HUES6 (cell line): Measurements from ENCODE around the gene CC2D1B.
A peak's percentile ranks its signal among the peaks of the same experiment; 100 is the strongest.

Experiments
- H3K27ac ChIP-seq: 2 replicates; pipeline ENCODE4 v1.7.0; 2013; ENCODE audit warnings: low read depth, mild to moderate bottlenecking, low read length, inconsistent platforms
- H3K27me3 ChIP-seq: 2 replicates; pipeline ENCODE4 v1.6.1; 2013; ENCODE audit warnings: low read length; ENCODE audit not compliant: control insufficient read depth, insufficient read depth
- H3K36me3 ChIP-seq: 2 replicates; pipeline ENCODE4 v1.6.1; 2013; ENCODE audit warnings: low read length; ENCODE audit not compliant: control insufficient read depth, insufficient read depth
- H3K4me1 ChIP-seq: 2 replicates; pipeline ENCODE4 v1.6.1; 2013; ENCODE audit warnings: low read length; ENCODE audit not compliant: control insufficient read depth, insufficient read depth
- H3K4me3 ChIP-seq: 2 replicates; pipeline ENCODE4 v1.5.1; 2013; ENCODE audit warnings: low read depth, low read length
- H3K9ac ChIP-seq: one replicate; pipeline ENCODE4 v1.6.1; 2013; ENCODE audit warnings: mild to moderate bottlenecking, low read length
- H3K9me3 ChIP-seq: 2 replicates; pipeline ENCODE4 v1.6.1; 2013; ENCODE audit warnings: low read depth, low read length; ENCODE audit not compliant: control insufficient read depth, insufficient read depth

Gene CC2D1B, protein sequence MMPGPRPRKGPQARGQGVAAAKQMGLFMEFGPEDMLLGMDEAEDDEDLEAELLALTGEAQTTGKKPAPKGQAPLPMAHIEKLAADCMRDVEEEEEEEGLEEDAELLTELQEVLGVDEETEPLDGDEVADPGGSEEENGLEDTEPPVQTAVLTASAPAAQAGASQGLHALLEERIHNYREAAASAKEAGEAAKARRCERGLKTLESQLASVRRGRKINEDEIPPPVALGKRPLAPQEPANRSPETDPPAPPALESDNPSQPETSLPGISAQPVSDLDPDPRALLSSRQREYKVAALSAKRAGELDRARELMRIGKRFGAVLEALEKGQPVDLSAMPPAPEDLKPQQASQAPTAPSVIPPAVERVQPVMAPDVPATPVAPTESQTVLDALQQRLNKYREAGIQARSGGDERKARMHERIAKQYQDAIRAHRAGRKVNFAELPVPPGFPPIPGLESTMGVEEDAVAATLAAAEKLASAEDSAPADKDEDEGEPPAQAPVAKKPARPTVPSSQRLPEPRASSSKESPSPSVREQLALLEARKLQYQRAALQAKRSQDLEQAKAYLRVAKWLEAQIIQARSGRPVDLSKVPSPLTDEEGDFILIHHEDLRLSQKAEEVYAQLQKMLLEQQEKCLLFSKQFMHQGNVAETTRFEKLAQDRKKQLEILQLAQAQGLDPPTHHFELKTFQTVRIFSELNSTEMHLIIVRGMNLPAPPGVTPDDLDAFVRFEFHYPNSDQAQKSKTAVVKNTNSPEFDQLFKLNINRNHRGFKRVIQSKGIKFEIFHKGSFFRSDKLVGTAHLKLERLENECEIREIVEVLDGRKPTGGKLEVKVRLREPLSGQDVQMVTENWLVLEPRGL

DNA sequence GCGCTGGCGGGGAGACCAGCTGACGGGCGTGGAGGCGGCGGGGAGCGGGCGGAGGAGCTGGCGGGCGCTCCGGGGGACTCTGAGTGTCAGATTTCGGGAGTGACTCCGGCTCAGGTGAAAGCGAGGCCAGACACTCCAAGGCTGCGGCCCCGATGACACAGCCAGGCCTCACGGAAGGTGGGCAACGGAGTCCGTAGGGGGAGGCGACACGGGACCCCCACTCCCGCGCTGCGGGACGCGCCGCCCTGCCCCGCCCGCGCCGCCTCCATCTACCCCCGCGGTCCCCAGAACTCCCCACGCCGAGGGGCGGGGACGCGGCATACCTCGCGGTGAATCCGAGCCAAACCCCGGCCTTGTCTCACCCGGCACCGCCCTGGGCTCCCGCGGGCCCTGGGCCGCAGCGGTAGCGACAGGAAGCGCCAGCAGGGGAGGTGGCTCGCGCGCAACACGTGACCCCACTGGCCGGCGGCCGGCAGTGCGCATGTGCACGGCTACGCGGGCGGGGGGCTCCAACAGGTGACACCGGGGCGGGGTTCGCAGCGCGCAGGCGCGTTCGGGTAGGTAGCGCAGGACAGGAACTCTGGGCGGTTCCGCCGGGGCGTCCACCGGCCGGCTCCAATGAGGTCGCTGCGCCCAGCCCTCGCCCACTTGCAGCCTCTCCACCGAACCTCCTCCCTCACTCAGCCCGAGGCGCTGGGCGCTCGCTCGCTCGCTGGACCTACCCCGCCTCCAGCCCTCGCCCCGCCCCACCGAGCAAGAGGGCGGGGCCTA lies at the start of gene CC2D1B:
Gene CC2D1B (minus strand): TSS at position 460 of the 771 bp plus-strand sequence. CDS start 1,585 bp downstream, outside the sequence.
- Histone ChIP-seq H3K4me3 (peak within 1 kb of the TSS; percentile 93), H3K9me3 (no peaks in the 10 kb centered on the region), H3K27ac (peak within 1 kb of the TSS; percentile 84; the same call in 1 of the 2 replicates), H3K4me1 (peaks cover 8% of the 10 kb centered on the region), H3K36me3 (peaks cover 24% of the 10 kb centered on the region), H3K27me3 (no peaks in the 10 kb centered on the region), H3K9ac (peak within 1 kb of the TSS; percentile 81)

GRCh38 chr1:52414942-52415341 lies 48.9 kb upstream of the CC2D1B start:
- Histone ChIP-seq H3K4me3 (no peak overlapping the region), H3K27ac (no peak overlapping the region), H3K27me3 (no peaks in the 10 kb centered on the region)

DNA sequence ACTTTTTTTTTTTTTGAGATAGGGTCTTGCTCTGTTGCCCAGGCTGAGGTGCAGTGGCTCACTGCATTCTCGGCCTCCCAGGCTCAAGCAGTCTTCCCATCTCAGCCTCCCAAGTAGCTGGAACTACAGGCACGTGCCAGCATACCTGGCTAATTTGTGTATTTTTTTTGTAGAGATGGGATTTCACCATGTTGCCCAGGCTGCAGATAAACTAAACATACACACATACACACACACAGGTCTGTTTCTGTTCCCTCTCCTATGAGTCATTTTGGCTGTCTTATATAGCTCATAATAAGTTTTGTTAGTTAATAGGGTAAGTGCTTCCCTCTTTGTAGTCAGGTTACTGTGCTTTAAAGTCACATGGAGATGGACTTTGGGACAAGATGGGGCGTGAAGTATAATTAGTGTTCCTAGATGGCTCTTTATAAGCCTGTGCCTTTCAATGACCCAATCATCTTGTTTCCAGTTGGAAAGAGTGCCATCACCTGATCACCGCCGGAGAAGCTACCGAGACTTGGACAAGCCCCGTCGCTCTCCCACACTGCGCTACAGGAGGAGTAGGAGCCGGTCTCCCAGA lies 47.5 kb upstream of the CC2D1B start:
- H3K27me3 ChIP-seq, result no peaks in the 10 kb centered on the region
- H3K4me1 ChIP-seq, result no peaks in the 10 kb centered on the region
- H3K9me3 ChIP-seq, result no peaks in the 10 kb centered on the region
- H3K4me3 ChIP-seq, result no peak overlapping the region
- peaks cover 91% of the 10 kb centered on the region for H3K36me3 ChIP-seq
- H3K9ac ChIP-seq, result no peak overlapping the region
- no peak overlapping the region for H3K27ac ChIP-seq

More at GRCh38 chr1:52414942-52415341, 48.9 kb upstream of the CC2D1B start:
- Histone ChIP-seq H3K4me1 (no peaks in the 10 kb centered on the region), H3K9ac (no peak overlapping the region), H3K36me3 (peaks cover 88% of the 10 kb centered on the region), H3K9me3 (no peaks in the 10 kb centered on the region)

GRCh38 chr1:52404975-52405338 lies 39.0 kb upstream of the CC2D1B start:
- Histone ChIP-seq H3K27me3 (no peaks in the 10 kb centered on the region), H3K4me3 (peak overlapping the region; percentile 84), H3K27ac (peak overlapping the region; percentile 91), H3K4me1 (peaks cover 5% of the 10 kb centered on the region; the same call in 1 of the 2 replicates), H3K9me3 (no peaks in the 10 kb centered on the region), H3K9ac (peak overlapping the region; percentile 93), H3K36me3 (peaks cover 57% of the 10 kb centered on the region)

- Histone ChIP-seq H3K27ac (peak within 1 kb of the TSS; percentile 91), H3K36me3 (peaks cover 56% of the 10 kb centered on the region), H3K4me3 (peak within 1 kb of the TSS; percentile 84), H3K9me3 (no peaks in the 10 kb centered on the region), H3K9ac (peak within 1 kb of the TSS; percentile 93), H3K27me3 (no peaks in the 10 kb centered on the region), H3K4me1 (peaks cover 5% of the 10 kb centered on the region; the same call in 1 of the 2 replicates)
Observed at GRCh38 chr1:52404116-52404974, 38.3 kb upstream of the CC2D1B start, which contains the start of the genes ORC1 and PRPF38A. Gene ORC1 (minus strand): TSS chr1:52404423. CDS start chr1:52402223, 2,200 bp downstream. Gene PRPF38A (plus strand): TSS chr1:52404602. CDS start chr1:52404750, 148 bp downstream.

GRCh38 chr1:52403566-52404115 lies 37.6 kb upstream of the CC2D1B start:
- H3K27me3 ChIP-seq, result no peaks in the 10 kb centered on the region
- peaks cover 5% of the 10 kb centered on the region; the same call in 1 of the 2 replicates for H3K4me1 ChIP-seq
- peaks cover 54% of the 10 kb centered on the region for H3K36me3 ChIP-seq
- H3K4me3 ChIP-seq, result peak overlapping the region; percentile 84
- no peaks in the 10 kb centered on the region for H3K9me3 ChIP-seq
- peak overlapping the region; percentile 93 for H3K9ac ChIP-seq
- peak overlapping the region; percentile 91 for H3K27ac ChIP-seq

- Histone ChIP-seq H3K9me3 (no peaks in the 10 kb centered on the region), H3K27me3 (no peaks in the 10 kb centered on the region), H3K4me3 (peak overlapping the region; percentile 84), H3K36me3 (peaks cover 53% of the 10 kb centered on the region), H3K4me1 (peaks cover 5% of the 10 kb centered on the region; the same call in 1 of the 2 replicates), H3K9ac (peak overlapping the region; percentile 93), H3K27ac (no peak overlapping the region)
Observed at GRCh38 chr1:52402860-52403240, 36.8 kb upstream of the CC2D1B start.

DNA sequence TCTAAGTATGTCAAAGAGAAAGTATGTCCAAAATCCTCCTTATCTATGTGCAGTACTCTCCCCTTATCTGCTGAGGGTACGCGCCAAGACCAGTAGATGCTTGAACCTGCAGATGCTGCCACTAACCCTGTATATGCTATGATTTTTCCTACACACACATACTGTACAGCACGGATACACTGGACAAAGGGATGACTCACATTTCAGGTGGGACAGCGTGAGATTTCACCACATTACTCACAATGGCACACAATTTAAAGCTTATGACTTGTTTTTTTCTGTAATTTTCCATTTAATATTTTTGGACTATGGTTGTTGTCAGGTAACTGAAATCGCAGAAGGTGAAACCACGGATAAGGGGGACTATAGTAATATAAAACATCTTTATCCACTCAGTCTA lies 34.1 kb upstream of the CC2D1B start:
- no peak overlapping the region for H3K9ac ChIP-seq
- no peak overlapping the region for H3K27ac ChIP-seq
- no peak overlapping the region for H3K4me3 ChIP-seq
- no peaks in the 10 kb centered on the region for H3K27me3 ChIP-seq
- H3K9me3 ChIP-seq, result no peaks in the 10 kb centered on the region
- no peaks in the 10 kb centered on the region; the same call in 1 of the 2 replicates for H3K4me1 ChIP-seq
- H3K36me3 ChIP-seq, result peaks cover 67% of the 10 kb centered on the region

- Histone ChIP-seq H3K4me3 (no peak overlapping the region), H3K27me3 (no peaks in the 10 kb centered on the region), H3K4me1 (no peaks in the 10 kb centered on the region; the same call in 1 of the 2 replicates), H3K9me3 (no peaks in the 10 kb centered on the region), H3K27ac (no peak overlapping the region), H3K36me3 (peaks cover 72% of the 10 kb centered on the region), H3K9ac (no peak overlapping the region)
Observed at GRCh38 chr1:52399629-52400028, 33.6 kb upstream of the CC2D1B start.
